Measurements from ENCODE around the gene SNCB. TPM values are rescaled to one million over a fixed set of nuclear protein-coding genes. Genes with fewer than 3 reads are reported as not detected.

Gene SNCB
- total and polyA plus RNA-seq, 2 of the 8 experiments (the other 6 are each of a cell fraction or from before 2014, with no cell fraction given): 4.2 to 5.9 TPM

GRCh38 chr5:176659512-176659839 is 29.1 kb upstream of the SNCB start:
- Histone ChIP-seq H3K4me3 (ENCODE audit: extremely low read depth in 1 of 4, insufficient read depth in 2 of 4, low read depth in 3 of 4, low read length in 4 of 4) (no peak overlapping the region), H3K4me1 (replicated peaks in 1 of 4; ENCODE audit: control insufficient read depth in 3 of 4, insufficient read depth in 4 of 4, low read length in 3 of 4) (peaks cover 0 to 7% (median 4%) of the 10 kb centered on the region in 4 experiments; a peak in 6 of 7 replicates), H3K4me2 (ENCODE audit: insufficient read depth in 1 of 2, low read depth in 2 of 2, low read length in 2 of 2) (no peak overlapping the region), H3K9me3 (ENCODE audit: insufficient read depth in 2 of 2, low read depth in 1 of 2, low read length in 1 of 2) (no peaks in the 10 kb centered on the region), H4K91ac (replicated peaks; ENCODE audit: insufficient read length, low read length) (no peak overlapping the region), H3K23me2 (ENCODE audit: low read depth, low read length) (peaks cover 4% of the 10 kb centered on the region; the same call in 1 of the 2 replicates), H2AFZ (ENCODE audit: low read length) (no peak overlapping the region), H4K20me1 (replicated peaks in 1 of 2; ENCODE audit: control insufficient read depth in 1 of 2, insufficient read depth in 2 of 2, low read length in 2 of 2) (peaks cover 0 to 4% of the 10 kb centered on the region in 2 experiments), H2AK5ac (ENCODE audit: low read depth, low read length) (no peak overlapping the region), H2BK15ac (ENCODE audit: low read length) (no peak overlapping the region), H3K9ac (replicated peaks in 1 of 4; ENCODE audit: extremely low read depth in 1 of 4, low read depth in 3 of 4, low read length in 3 of 4) (no peak overlapping the region), H3K14ac (ENCODE audit: insufficient read length) (no peak overlapping the region), H3K56ac (replicated peaks; ENCODE audit: insufficient read length, low read depth, low read length) (peak overlapping the region; percentile 19), H4K5ac (ENCODE audit: insufficient read length, low read depth, low read length) (no peak overlapping the region), H2BK12ac (ENCODE audit: low read depth, low read length) (no peak overlapping the region), H3K79me2 (ENCODE audit: control insufficient read depth in 1 of 2, insufficient read depth in 2 of 2, low read length in 2 of 2) (no peaks in the 10 kb centered on the region), H3K36me3 (ENCODE audit: control insufficient read depth in 2 of 4, insufficient read depth in 4 of 4, low read length in 3 of 4) (no peaks in the 10 kb centered on the region; a peak in 1 of 8 replicates), H2BK120ac (replicated peaks; ENCODE audit: low read depth, low read length) (no peak overlapping the region), H3K23ac (ENCODE audit: insufficient read length) (no peak overlapping the region), H3K79me1 (ENCODE audit: low read depth, low read length) (no peaks in the 10 kb centered on the region), H4K8ac (ENCODE audit: extremely low read depth, insufficient read depth, low read length) (no peak overlapping the region), H2BK5ac (ENCODE audit: low read depth, low read length) (no peak overlapping the region), H3K18ac (ENCODE audit: extremely low read depth, low read length) (no peak overlapping the region), H3K27ac (ENCODE audit: low read depth, low read length) (no peak overlapping the region), H2BK20ac (ENCODE audit: low read length) (no peak overlapping the region), H3K27me3 (replicated peaks in 1 of 4; ENCODE audit: control insufficient read depth in 3 of 4, extremely low read depth in 1 of 4, insufficient read depth in 3 of 4, low read length in 3 of 4) (no peaks in the 10 kb centered on the region), H3K4ac (replicated peaks; ENCODE audit: insufficient read length, low read depth, low read length) (no peak overlapping the region)
- POLR2A ChIA-PET (ENCODE audit: partially characterized antibody): interaction anchor here (0.9 to 2.1 kb wide), 2 partner anchors 34 to 240 kb away, joined by 4 to 9 read pairs; no protein-coding TSS in a partner anchor
- WGBS, 2 experiments (ENCODE audit: extremely low coverage in 1 of 2, insufficient coverage in 1 of 2, insufficient read length in 1 of 2, insufficient replicate concordance in 2 of 2, low coverage in 1 of 2, low lambda C conversion rate in 2 of 2, missing lambda C conversion rate in 1 of 2): 82 to 92% methylated on average over 3 to 4 of the region's 7 CpGs
- TF ChIP-seq POLR2AphosphoS5 (IDR thresholded peaks at IDR 0.05; ENCODE audit: low read depth, low read length) (0 out of 2 replicates have a peak, but pooled peaks have one; percentile 16), CTBP2 (IDR thresholded peaks at IDR 0.05; ENCODE audit: borderline replicate concordance, insufficient read depth, insufficient read length, low read length) (no peak)
- CTCF ChIA-PET (ENCODE audit: partially characterized antibody): interaction anchor here (0.8 to 35.1 kb wide), 26 partner anchors 10 to 448 kb away, joined by 3 to 859 read pairs (median 10); partner anchors contain the start of genes FGFR4, HIGD2A and NOP16
- FAIRE-seq: no peak
- DNase-seq (ENCODE audit: low read depth in 1 of 2, low spot score in 2 of 2): no peak
